MM.1S (cell line): ENCODE measurements around the gene SCD.

Source experiments
- CTCF ChIP-seq: fragments of 300-600 bp; sonication (generic); IDR thresholded peaks from 2 replicates; pipeline ENCODE4 v1.5.1; 2016; ENCODE audit warnings: antibody characterized with exemption, low read length, mixed read lengths
- EZH2 ChIP-seq: fragments of 300-600 bp; sonication (generic); optimal IDR thresholded peaks from 2 replicates; pipeline ENCODE3; 2017; ENCODE audit warnings: low read depth, mild to moderate bottlenecking, antibody characterized with exemption, low read length, mixed read lengths
- EZH2phosphoT487 ChIP-seq: fragments of 300-600 bp; sonication (generic); IDR thresholded peaks from 2 replicates; pipeline ENCODE4 v1.6.1; 2018; ENCODE audit warnings: antibody characterized with exemption, low read length

DNA sequence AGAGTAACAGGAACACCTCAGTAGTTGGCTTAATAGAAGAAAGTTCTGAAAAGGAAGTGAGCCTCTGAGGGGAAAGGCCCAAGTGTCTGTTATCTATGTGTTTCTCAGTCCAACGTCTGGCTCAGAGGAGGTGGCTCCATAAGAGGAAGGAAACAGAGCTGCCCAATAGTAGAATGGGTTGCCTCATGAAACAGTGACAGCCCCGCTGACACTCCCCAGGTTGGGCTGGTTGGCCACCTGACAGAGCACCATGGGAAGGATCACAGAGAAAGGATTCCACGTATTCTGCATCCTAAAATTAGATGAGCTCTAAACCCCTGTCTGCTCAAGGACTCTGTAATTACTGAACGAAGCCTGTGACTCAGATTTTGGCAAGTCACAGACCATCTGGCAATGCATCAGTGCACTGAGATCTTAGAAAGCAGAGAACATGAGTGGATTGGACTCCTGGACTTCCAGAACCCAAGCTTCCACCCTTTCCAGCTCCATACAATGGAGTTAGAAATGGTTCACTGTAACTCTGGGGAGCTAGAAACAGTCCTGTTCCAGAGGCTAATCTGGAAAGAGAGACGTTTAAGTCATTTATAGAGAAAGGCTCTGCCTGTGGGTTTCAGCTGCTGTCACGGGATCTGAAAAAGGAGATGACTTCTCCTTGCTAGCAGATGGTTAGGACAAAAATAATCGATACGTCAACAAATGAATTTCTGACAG is 19.9 kb upstream of the SCD start:
- TF ChIP-seq CTCF (no peak), EZH2 (no peak), EZH2phosphoT487 (no peak)
